GM12874 (cell line): Measurements from ENCODE around the gene P2RX4.
A peak's percentile ranks its signal among the peaks of the same experiment; 100 is the strongest.

Source experiments
- TF ChIP-seq, protein P1 (sequence below): IDR thresholded peaks from 2 replicates; pipeline ENCODE4 v1.5.1; 2011; ENCODE audit warnings: low read depth, mild to moderate bottlenecking, control low read depth, low read length, moderate library complexity; ENCODE audit not compliant: insufficient read depth

The P2RX4 gene

DNA sequence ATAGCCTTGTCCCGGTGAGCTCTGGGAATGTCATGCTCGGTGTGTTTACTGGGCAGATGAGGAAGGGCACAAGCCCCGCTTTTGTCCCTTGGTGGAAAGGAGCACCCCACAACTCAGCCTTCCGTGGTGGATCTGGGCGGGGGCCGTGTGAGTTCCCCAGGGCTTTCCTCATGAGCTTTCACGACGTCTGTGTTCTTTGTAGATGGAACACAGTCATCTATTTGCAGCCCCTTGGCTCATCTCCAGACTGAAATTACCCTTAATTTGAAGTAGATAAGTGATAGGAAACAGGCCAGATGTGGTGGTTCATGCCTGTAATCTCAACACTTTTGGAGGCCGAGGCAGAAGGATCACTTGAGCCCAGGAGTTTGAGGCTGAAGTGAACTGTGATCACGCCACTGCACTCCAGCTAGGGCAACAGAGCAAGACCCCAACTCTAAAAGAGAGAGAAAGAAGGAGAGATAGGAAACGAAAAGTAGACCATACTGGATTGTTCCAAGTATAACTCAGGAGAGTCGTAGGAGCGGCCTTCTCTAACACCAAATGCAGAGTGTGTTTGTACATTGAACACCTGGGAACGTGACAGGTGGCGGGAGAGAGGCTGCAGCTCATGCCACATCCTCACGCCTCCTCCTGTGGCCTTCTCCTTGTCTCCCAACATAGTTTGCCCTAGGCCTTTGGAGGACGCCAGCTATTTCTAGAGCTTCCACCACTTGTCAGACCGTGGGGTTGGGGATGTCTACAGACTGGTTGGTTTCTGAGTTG is 8.8 kb downstream of the P2RX4 start:
- TF ChIP-seq, protein P1, sequence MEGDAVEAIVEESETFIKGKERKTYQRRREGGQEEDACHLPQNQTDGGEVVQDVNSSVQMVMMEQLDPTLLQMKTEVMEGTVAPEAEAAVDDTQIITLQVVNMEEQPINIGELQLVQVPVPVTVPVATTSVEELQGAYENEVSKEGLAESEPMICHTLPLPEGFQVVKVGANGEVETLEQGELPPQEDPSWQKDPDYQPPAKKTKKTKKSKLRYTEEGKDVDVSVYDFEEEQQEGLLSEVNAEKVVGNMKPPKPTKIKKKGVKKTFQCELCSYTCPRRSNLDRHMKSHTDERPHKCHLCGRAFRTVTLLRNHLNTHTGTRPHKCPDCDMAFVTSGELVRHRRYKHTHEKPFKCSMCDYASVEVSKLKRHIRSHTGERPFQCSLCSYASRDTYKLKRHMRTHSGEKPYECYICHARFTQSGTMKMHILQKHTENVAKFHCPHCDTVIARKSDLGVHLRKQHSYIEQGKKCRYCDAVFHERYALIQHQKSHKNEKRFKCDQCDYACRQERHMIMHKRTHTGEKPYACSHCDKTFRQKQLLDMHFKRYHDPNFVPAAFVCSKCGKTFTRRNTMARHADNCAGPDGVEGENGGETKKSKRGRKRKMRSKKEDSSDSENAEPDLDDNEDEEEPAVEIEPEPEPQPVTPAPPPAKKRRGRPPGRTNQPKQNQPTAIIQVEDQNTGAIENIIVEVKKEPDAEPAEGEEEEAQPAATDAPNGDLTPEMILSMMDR, result no peak

DNA sequence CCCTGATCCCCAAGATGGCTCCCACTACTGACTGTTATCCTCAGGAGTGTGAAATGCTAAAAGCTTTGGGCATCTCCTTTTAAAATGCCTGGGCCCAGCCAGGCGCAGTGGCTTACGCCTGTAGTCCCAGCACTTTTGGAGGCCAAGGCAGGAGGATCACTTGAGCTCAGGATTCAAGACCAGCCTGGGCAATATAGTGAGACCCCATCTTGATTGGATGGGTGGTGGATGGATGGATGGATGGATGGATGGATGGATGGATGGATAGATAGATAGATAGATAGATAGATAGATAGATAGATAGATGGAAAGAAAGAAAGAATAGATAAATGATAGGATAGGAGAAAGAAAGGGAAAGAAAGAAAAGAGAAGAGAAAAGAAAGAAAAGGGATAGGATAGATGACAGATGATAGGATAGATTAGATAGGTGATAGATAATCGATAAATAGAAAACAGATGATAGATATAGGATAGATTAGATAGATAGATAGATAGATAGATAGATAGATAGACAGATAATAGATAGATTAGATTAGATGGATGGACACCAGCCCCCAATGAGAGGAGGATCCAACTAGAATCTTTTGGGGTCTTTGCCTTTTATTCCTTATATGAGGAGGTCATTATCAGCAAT is 9.5 kb downstream of the P2RX4 start:
- TF ChIP-seq, protein P1, result no peak

DNA sequence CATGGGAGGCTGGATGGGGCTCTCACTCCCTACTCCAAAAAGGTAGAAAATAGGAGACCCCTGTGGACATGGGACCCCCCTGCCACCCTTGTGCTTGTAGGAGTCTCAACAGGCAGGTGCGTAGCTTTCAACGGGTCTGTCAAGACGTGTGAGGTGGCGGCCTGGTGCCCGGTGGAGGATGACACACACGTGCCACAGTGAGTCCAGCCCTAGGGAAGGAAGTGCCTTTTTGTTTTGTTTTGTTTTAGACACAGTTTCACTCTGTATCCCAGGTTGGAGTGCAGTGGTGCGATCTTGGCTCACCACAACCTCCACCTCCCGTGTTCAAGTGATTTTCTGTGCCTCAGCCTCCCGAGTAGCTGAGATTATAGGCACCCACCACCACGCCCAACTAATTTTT is 12.9 kb downstream of the P2RX4 start:
- TF ChIP-seq, protein P1, result no peak

DNA sequence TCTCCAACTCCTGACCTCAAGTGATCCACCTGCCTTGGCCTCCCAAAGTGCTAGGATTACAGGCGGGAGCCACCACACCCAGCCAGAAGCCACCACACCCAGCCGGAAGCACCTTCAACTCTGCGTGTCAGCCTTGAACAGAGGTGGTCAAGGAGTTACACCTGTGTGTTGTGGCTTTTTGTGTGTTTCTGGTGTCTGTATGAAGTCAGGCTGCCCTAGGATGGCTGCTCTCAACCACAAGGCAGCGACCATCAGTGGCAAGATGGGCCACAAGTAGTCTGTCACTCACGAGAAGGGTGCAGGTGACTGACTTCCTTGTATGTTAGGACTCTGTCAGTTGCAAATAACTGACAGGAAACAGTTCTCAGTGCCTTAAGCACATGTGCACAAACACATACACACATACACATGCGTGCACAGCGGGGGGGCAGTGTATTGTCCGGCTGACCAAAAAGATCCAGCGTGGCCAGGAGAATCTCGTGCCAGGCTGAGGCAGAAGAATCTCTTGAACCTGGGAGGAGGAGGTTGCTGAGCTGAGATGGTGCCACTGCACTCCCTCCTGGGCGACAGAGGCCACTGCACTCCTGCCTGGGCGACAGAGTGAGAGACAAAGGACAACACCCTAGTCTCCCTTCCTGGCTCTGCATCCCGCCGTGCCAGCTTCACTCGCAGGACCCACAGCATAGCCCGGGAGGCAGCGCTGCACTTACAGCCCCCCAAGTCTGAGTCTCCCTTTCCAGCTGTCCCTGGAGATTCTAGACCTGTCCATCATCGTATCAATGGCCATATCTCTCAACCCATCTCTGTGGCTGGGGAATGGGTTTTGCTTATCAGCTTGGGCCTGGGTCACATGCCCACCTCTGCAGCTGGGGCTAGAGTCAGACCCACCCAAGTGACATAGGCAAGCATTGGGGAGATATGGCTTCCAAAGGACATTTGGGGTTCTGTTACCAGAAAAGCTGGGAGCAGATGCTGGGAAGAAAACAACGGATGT is 13.7 kb downstream of the P2RX4 start:
- TF ChIP-seq, protein P1, result peak; percentile 64

DNA sequence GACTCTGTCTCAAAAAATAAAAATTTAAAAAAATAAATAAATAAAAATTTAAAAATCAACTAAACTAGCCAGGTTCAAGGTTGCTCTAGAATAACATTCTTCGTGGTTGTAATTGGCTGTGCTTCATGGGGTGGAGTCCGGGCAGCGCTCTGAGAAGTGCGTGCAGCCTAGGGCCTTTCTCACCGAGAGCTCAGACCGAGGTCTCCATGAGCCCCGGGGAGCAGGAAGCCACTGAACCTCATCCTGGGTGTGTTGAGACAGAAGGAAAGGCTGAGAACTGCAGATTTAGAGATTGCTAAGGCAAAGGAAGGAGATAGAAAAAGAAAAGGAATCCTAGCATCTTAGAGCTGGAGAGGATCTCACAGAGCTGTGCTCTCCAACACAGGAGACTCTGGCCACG is 14.7 kb downstream of the P2RX4 start:
- TF ChIP-seq, protein P1, result no peak

DNA sequence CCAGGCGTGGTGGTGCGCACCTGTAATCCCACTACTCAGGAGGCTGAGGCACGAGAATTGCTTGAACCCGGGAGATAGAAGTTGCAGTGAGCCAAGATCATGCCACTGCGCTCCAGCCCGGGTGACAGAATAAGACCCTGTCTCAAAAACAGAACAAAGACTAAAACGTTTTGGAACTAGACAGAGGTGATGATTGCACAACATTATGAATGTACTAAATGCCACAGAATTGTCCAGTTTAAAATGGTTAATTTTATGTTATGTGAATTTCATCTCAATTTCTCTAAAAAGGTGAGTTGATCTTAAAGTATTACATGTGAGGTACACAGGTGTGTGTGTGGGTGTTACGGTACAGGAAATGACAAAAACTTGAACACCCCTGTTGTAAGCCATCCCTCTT is 16.5 kb downstream of the P2RX4 start:
- TF ChIP-seq, protein P1, result no peak

DNA sequence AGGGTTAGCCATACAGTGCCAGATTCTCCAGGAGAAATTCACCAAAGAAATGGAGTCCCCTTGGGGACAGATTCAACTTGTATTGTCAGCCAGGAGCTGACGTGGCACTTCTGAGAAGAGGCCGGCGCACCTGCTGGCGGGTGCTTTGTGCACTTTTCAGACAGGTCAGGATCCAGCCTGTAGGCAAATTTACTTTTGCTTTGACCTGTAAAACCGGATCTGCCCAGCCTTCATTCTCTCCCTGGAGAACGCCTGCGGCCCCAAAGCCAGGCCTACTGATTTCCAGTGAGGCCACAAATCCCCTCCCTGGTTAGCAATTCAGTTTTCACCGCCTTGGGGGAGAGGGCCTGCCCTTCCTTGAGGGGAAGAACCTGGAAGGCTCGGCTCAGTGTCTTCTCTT is 17.4 kb downstream of the P2RX4 start:
- TF ChIP-seq, protein P1, result no peak
